GM18520 (cell line): ENCODE data around the gene CACNA1C.
"Not testable (repeated sequence)": the region's sequence is repeated elsewhere in the genome, so short reads cannot be mapped to it uniquely, and the experiment has no call there.

Experiments used
- ATAC-seq: cut with Tn5 transposase; IDR thresholded peaks from one replicate; pipeline ENCODE4 v1.9.1; 2021; ENCODE audit not compliant: unreplicated experiment

Gene CACNA1C

GRCh38 chr12:2248901-2249381 is 196.2 kb downstream of the CACNA1C start:
- peak; percentile 93 for ATAC-seq

GRCh38 chr12:2250797-2251196 is 198.0 kb downstream of the CACNA1C start:
- ATAC-seq, result no peak

- no peak for ATAC-seq
These were observed 198.9 kb downstream of the CACNA1C start for GRCh38 chr12:2251526-2252209.

GRCh38 chr12:2255311-2255710 is 202.5 kb downstream of the CACNA1C start:
- no peak for ATAC-seq

GRCh38 chr12:2255731-2256130 is 202.9 kb downstream of the CACNA1C start:
- ATAC-seq, result not testable (repeated sequence)

- ATAC-seq, result no peak
These were observed 203.7 kb downstream of the CACNA1C start for GRCh38 chr12:2256453-2256852.

- no peak for ATAC-seq
These were observed 204.1 kb downstream of the CACNA1C start for GRCh38 chr12:2256915-2257314.

- ATAC-seq, result no peak
These were observed 205.2 kb downstream of the CACNA1C start for GRCh38 chr12:2258025-2258424.

GRCh38 chr12:2259369-2259768 is 206.6 kb downstream of the CACNA1C start:
- ATAC-seq, result no peak

- no peak for ATAC-seq
These were observed 207.7 kb downstream of the CACNA1C start for GRCh38 chr12:2260441-2260840.

- ATAC-seq, result no peak
These were observed 208.9 kb downstream of the CACNA1C start for GRCh38 chr12:2261708-2262107.

GRCh38 chr12:2262449-2262848 is 209.7 kb downstream of the CACNA1C start:
- no peak for ATAC-seq

- ATAC-seq, result no peak
These were observed 211.1 kb downstream of the CACNA1C start for GRCh38 chr12:2263901-2264300.

GRCh38 chr12:2264651-2265232 is 212.0 kb downstream of the CACNA1C start:
- no peak for ATAC-seq

- ATAC-seq, result no peak
These were observed 212.8 kb downstream of the CACNA1C start for GRCh38 chr12:2265461-2266167.

- no peak for ATAC-seq
These were observed 214.2 kb downstream of the CACNA1C start for GRCh38 chr12:2266666-2267620.

- ATAC-seq, result no peak
These were observed 215.1 kb downstream of the CACNA1C start for GRCh38 chr12:2267703-2268470.

GRCh38 chr12:2268471-2269286 is 215.9 kb downstream of the CACNA1C start:
- no peak for ATAC-seq

GRCh38 chr12:2270846-2271245 is 218.1 kb downstream of the CACNA1C start:
- no peak for ATAC-seq
